ENCODE results near the gene LGR4.

The LGR4 gene

DNA sequence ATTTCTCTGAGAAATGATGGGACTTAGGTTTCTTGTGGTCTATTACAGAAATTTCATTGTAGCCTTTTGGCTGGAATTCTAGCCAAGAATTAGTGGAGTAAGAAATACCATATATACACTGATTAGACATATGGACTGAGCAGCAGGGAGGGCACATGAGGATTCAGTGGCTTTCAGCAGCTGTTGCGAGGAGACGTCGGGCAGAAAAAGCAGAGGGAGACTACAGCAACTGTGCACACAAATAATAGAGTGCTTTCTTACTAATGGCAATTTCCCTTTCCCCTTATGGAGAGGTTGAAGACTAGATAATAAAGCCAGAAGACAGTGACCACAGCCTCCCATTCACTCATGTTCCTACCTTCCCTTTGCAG, 74.2 kb downstream of the LGR4 start:
- no peak for DNase-seq

DNA sequence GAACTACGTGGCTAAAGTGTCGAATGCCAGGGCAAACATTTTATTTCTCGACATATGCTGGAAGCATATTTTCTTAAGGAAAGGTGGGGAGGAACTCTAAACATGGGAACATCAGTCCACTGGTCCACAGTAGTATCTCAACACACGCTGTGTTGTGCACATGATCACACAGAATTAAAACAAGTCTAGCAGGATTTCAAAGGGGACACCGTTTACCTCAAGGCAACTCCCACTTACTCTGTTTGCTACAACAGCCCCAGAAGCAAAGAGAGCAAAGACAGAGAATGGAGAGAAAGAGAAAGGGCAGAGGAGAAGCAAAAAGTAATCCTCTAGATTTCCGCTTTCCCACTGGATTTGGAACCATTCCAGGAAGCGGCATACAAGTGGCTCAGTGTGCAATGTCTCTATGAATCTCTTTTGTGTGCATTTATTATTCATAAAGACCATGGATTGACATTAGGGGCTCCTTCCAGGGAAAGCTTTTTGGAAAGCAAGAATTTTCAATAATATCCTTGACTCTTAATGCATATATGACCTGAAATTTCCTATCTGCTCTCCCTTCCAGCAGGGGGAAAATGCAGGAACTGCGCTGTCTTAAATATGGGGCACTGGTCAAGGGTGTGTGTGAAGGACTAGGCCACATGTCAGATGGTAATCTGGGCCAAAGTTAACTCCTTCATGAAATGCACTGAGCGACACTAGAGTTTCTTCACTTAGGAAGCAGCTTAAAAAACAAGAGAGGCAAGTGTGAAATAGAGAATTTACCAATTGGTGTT, 74.8 kb downstream of the LGR4 start:
- no peak for DNase-seq

DNA sequence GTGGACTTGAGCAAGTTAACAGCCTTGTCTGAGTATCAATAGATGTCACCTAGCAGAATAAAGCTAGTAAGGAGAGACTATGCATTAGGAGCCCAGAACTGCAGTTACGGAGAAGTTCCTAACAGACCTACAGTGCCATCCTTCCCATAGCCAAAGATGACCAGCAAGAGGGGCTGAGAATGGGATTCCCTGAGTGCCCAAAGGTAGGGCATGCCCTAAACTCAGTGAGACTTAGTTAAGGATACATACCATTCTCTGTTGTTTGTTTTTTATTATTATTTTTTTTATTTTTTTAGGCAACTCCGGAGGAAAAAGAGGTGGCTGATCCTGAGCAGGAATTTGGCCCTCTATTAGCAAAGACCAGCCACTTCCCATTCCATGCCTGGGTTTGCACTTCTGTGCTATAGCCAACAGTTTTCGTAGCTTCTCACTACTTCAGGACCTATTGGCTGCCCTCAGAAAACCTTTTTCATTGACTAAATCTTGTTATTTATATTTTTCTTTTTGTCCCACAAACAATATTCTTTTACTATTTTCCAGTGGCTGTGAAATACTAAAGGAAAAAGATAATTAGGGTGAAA, 76.2 kb downstream of the LGR4 start:
- no peak for DNase-seq

DNA sequence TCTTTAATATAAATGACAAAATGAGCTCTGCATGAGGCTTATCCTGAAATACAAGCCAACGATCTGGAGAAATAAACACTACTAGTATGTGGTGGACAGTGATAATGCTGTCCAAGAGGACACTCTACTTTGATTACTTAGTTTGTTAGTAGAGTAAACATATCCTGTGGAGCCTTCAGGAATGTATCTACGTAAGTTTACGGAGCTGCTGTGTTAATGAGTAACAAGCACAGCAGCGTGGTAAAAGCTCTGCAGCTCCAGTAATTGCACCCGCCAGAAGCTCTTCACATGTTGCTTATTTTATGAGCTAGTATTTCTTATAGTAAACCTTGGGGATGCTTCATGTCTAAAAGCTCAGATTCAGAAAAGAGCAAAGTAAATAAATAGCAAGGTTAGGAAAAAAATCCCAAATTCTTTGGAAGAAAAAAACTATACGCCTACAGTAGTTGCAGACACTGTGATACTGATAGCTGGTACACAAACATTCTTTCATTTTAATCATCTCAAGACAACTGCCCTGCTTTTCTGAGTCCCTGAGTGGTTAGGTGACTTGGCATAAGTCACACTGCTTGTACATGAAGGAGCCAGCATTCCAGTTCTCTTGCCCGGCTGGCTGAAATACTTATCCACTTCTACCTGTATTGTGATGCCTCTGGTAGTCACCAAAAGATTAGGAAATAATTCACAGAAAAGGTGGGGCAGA, 76.9 kb downstream of the LGR4 start:
- DNase-seq = no peak

DNA sequence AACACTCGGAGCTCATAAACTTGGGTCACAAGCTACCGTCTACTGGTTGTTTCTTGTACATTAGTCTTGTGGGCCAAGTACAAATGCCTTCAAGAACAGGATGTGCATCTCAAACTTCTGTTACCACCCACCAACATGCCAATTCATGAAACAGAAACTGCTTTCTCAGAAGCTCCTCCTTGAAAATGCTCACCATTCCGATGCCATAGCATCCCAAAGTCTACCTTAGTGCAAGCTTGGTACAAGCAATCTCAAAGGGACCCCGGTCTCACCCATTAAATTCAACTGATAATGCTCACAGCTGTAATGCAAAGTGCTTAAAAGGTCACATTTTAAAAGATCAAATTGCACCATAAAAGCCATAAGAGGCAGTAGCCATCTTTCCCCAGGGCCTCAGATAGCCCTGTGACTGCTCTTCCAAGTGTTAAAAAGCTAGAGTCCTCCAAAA, 77.8 kb downstream of the LGR4 start:
- no peak for DNase-seq

DNA sequence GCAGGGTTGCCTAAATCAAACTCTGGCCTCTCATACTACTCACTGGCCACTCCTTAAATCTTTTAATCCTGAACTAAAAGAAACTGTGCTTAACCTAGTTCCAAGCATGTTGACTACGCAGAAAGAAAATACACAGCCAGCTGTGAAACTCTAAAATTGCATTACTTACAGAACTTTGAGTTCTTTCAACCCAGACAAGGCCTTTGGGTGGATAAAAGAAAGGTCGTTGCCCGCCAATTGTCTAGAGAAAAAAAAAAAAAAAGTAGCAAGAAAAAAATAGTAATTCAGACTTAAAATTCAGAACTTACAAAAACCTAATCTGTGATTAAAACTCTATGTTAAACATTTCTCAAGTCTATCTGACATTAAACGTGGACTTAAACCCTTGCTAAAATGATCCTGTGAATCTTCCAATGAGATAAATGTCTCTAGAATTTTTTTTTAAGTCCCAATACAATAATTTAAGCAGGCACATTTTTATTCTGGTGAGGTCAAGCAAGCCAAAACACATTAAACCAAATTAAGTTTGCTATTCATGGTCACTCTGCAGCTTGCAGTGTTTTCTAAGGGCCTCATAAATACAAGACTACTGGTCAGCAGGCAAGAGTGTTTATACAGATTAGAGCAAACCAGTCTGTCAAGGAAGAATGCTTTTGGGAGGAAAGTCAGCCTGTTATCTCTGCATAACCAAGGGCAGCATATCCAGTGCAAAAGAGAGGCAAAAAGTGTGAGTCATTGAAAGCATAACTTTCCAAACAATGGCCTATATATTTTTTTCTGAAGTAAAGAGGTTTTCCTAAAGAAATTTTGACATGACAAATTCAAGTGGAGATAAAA, 80.1 kb downstream of the LGR4 start:
- DNase-seq = no peak

DNA sequence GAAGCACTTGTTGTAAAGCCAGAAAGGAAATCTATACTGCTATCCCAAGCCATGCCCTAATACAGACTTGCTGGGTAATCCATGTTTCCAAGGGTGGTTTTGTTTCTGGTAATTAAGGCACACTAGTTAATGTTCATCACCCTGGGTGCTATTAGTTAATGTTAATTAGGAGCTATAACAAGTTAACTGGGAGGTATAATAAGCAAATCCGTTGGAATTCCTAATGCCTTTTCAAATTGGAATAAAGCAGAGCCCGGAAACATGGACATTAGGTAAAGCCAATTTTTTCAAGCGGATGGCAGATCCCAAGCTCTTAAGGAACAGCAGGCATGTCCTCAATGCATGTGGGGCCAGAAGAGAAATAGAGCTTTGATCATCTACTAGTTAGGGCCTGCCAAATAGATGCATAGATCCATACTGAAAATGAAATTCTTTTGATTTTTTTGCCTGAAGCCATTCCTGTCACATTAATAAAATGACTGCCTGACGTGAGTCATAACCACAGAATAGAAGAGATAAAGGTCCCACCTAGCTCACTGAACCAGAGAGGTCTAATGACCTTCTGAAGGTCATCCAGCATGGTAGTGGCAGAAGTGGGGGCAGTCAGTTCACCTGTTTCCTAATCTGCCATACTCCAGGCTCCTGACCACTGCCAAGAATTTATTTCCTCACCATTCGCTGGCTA, 81.1 kb downstream of the LGR4 start:
- DNase-seq = no peak

DNA sequence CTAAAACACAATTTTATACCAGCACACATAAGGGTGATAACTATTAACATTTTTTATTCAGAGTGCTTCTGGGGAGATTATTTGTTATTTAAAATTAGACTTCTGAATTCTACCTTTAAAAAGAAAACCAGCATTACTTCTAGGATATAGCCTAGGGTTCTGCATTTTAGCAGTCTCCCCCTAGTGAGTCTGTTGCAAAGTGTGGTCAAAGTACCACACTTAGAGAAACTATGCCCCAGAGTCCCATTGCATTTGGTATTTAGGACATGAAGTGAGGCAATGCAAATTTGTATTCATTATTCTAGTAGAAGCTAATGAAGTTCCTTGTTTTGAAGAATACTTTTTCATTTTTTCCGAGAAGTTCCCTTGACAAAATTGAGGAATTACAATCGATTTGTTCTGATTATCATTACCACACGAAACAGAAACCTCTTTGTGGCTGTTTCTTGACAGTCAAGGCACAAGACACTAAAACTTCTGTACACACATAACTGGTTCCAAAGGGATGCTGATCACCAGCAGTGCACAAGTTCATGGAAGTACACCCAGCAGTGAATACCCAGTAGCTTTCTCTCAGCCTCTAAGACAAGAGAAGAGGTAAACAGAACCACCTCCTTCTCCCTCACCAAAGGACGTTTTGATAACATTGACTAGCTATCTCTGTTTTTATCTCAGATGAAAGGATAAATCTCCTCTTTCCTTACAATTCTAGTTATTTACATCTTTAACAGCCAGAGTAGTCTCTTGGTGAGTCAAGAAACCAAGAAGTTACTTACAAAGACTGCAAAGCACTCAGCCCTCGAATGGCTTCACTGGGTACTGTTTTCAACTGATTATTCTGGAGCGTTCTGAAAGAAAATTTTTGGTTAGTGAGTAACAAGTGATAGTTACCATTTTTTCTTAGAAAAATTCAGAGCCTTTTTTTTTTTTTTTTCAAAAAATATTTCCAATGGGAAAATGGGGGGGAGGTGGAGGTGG, 82.0 kb downstream of the LGR4 start:
- DNase-seq = no peak

DNA sequence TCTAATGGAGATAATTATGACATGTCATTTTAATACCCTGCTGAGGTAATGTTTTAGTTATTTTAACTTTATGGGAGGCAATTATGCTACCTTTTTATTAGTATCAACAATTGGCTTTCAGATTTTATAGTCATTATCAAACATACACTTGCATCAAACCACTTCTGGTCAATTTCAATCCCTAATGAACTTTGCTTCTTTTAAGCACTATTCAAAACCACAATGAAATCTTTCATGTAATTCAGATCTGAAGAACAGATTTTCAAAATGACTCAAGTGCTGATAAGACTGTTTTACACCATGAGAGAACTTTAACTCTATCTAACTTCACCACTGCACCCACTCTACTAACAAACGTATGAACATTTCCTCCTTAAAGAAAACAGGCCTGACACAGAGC, 83.7 kb downstream of the LGR4 start:
- DNase-seq = no peak

DNA sequence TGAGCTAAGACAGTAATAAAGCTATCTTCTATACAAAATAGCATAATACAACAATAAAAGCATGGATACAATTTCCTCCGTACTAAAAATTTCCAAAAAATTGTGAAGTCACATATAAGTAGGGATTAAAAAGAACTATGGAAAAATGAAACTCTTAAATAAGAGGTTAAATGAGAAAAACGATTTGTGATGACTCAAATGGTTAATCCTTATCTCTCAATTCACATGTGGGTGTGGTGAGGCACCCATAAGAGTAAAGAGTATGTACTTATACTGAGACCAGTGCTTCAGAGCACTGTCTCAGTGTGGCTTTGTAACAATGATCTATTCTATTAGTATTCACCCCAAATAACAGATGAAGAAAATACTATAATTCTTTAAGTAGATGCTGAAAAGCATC, 84.6 kb downstream of the LGR4 start:
- no peak for DNase-seq

DNA sequence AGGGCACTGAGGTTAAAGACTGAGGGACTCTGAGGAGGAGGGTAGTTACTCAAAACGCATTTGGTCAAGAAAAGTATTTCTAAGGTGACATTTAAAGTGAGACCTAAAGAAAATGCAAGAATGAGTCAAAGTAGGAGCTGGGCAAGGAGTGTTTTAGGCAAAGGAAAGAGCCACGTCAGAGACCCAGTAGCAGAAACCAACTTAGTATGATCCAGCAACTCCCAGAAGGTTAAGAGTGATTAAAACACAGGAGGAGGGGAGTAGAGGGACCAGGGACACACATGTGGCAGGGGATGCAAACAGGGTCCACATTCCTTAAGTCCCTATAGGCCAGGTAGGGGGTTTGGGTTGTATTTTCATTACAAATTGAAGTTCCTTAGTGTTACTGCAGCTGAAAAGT, 85.2 kb downstream of the LGR4 start:
- DNase-seq = no peak

DNA sequence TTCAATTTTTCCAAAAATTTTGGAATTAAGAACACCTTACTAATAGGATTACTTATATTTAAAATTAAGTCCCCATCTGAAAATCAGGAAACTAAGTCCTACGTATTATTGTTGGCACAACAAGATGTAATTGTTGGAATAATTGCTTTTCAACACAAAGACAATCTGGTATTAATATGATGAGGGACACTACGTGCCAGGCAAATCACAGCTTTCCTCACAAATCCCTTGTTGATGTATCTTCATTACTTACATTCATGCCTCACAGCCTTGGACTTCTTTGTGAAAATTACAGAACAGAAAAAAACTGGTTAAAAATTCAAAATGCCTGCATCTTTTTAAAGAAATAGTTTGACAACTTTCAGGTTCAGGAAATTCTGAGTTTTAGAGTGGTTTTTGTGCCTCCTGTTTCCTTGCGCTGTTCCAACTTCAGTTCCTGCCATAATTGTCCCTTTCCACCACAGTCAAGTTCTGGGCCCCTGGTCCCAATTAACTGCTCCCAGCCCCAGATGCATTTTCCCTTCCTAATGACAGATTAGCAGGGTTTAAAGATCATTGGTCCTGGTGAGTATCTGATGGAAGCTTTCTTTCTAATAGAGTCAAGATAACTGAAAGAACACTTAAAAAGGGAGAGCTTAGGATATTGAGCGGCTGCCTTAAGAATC, 86.3 kb downstream of the LGR4 start:
- no peak for DNase-seq

DNA sequence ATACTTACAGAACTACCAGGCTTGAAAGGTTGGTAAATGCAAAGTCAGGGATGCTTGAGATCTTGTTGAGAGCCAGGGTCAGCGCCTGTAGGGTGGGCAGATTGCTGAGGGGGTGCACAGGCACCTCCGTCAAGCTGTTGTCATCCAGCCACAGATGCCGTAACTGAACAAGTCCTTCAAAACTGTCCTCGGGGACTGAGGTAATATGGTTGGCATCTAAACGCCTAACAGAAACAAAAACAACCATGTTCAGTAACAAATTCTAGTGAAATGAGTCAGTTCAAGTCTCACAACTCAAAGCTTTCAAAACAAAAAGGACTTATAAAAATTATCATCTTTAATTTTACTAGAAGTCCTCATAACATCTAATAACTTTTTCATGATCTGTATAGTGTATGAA, 87.3 kb downstream of the LGR4 start:
- no peak for DNase-seq

DNA sequence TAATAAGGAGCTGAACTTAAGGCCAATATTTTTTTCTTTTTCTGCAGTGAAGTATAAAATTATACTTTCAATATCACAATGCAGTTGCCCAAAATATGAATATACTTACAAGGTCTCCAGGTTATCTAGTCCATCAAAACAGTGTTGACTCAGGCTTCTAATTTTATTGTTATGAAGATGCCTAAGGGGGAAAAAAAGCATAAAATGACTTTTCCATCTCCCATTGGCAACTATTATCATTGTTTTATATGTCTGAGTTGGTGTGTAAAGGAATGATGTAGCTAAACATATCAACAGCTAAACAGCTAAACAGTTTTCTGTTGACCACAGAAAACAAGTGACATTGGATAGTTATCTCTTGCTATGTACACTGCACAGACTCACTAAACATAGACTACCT, 88.4 kb downstream of the LGR4 start:
- no peak for DNase-seq

DNA sequence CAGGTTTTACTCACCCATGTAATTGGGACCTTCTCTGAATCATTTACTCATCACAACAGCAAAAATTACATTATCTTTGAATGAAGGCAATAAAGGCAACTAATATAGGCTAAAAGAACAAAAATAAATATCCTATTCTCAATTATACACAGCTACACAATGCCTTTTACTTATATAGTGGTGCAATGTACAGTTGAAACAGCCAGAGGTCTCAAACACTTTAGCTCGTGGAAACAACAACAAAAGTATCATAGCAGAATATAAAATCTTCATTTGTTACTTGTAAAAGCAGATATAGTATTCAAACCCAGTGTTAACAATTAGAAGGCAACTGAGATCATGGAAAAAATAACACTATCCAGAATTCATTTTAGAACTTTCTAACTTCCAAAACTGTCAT, 88.9 kb downstream of the LGR4 start:
- DNase-seq = no peak

DNA sequence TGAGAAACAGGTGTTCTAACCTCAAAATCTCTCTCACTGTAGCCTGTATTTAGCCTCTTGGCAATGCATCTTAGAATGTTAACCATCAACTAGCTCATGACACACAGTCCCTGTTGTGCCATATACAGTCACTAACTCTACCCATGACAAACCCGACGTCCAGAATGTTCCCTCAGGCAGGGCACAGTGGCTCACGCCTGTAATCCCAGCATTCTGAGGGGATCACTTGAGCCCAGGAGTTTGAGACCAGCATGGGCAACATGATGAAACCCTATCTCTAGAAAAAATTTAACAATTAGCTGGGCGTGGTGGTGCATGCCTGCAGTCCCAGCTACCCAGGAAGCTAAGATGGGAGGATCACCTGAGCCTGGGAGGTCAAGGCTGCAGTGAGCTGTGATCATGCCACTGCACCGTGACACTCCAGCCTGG, 91.3 kb downstream of the LGR4 start:
- no peak for DNase-seq

DNA sequence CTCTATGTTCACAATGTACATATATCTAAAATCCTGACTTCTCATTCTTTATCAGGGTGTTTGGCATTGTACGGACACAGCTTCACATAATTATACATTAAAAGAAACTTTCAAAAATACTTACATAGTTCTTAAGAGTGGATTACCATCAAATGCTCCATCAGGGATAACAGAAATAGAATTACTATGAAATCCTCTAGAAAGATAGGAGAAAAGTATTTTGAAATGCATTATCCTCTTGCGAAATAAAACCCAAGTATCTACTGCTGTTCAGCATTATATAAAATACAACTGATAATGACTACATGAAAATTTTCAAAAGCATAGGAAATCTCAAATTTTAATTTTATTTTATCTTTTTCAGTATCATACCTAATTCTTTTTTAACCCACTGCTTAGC, 91.8 kb downstream of the LGR4 start:
- no peak for DNase-seq

DNA sequence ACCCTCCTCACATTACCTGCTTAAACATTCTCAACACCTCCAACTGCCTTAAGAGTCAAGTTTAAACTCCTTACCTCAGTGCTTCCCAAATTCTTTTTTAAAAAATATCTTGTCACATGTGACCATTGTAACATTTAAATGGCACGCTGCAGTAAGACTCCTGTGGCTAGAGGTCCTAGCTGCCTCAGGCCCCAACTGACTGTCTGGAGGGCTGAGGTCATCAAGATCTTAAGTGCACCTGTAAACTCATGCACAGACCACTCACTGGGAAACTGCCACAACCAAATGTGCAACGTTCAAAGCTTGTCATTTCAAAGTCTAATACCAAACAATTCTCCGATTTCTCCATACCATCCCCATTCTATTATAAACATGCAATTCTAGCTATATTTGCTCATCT, 93.1 kb downstream of the LGR4 start:
- DNase-seq = no peak

DNA sequence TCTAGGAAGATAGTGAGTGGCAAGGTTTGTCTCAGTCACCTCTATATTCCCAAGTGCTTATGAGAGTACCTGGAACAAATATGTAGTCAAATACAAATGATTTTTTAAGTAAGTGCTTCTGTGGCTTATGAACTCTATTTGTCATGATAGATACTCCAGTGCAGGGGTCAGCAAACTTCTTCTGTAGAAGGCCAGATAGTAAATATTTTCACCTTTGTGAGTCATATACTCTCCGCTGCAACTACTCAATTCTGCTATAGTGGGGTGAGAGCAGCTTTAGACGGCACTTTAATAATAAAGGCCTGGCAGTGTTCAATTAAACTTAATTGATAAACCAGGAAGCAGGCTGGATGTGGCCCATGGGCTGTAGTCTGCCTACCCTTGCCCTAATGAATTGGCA, 97.2 kb downstream of the LGR4 start:
- DNase-seq = no peak

DNA sequence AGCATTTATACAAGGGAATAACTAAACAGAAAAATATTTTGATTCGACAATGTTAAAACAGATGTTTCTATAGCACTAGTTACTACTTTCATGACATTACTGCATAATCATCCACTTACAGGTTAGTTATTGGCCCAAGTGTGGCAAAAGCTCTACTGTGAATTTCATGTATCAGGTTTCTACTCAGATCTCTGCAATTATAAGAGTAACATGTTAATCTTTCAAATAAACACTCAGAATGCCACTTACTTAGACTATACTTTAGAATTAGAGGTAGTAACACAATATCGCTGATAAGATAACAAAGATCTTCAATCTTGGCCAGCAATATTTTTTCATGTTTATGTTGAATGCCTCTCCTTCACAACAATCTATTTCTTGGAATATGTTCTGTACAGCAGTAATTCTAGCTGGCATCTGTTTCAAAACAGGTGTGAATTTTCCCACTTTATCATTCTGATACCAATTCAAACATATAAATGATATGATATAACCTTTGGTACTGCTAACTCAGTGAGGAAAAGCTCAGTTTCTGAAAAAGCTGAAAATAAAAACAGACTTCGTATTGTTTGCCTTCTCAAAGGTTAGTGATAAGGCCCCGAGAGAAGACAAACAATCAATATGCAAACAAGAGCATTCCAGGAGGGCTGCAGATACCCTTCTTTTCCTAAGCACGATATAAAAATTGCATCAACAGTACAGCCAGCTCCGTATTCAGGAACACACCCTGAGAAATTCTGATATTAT, 98.6 kb downstream of the LGR4 start:
- DNase-seq = no peak
